Parathyroid adenoma (tissue), 2 donors: ENCODE data around the gene ARHGAP4.

Experiments used
- H2AFZ ChIP-seq: fragments of 300-600 bp; sonication (generic); one replicate; pipeline ENCODE4 v1.7.0; 2017; ENCODE audit warnings: antibody characterized with exemption, mild to moderate bottlenecking
- H3K27ac ChIP-seq: fragments of 300-600 bp; sonication (generic); one replicate; pipeline ENCODE4 v1.7.0; 2017
- H3K27me3 ChIP-seq: fragments of 300-600 bp; sonication (generic); one replicate; pipeline ENCODE4 v1.7.0; 2017; ENCODE audit warnings: low read length; ENCODE audit not compliant: control insufficient read depth, insufficient read depth
- H3K36me3 ChIP-seq: fragments of 300-600 bp; sonication (generic); one replicate; pipeline ENCODE4 v1.7.0; 2017; ENCODE audit warnings: low read length; ENCODE audit not compliant: control insufficient read depth, insufficient read depth
- H3K4me1 ChIP-seq: fragments of 300-600 bp; sonication (generic); one replicate; pipeline ENCODE4 v1.7.0; 2017; ENCODE audit warnings: control low read depth
- H3K4me2 ChIP-seq: fragments of 300-600 bp; sonication (generic); one replicate; pipeline ENCODE4 v1.7.0; 2017; ENCODE audit warnings: low read length
- H3K4me3 ChIP-seq: fragments of 300-600 bp; sonication (generic); one replicate; pipeline ENCODE4 v1.7.0; 2017; ENCODE audit warnings: low read depth, low read length
- H3K79me2 ChIP-seq: fragments of 300-600 bp; sonication (generic); one replicate; pipeline ENCODE4 v1.7.0; 2017; ENCODE audit warnings: control low read depth
- H3K9ac ChIP-seq: fragments of 300-600 bp; sonication (generic); one replicate; pipeline ENCODE4 v1.7.0; 2017; ENCODE audit warnings: mild to moderate bottlenecking
- H3K9me3 ChIP-seq: fragments of 300-600 bp; sonication (generic); one replicate; pipeline ENCODE4 v1.7.0; 2017; ENCODE audit warnings: low read length; ENCODE audit not compliant: control insufficient read depth
- CTCF ChIP-seq: fragments of 300-600 bp; sonication (generic); IDR thresholded peaks from one replicate; pipeline ENCODE4 v1.7.0; 2017; ENCODE audit warnings: antibody characterized with exemption, mild to moderate bottlenecking
- donor health status: primary hyperparathyroidism.

The ARHGAP4 gene

DNA sequence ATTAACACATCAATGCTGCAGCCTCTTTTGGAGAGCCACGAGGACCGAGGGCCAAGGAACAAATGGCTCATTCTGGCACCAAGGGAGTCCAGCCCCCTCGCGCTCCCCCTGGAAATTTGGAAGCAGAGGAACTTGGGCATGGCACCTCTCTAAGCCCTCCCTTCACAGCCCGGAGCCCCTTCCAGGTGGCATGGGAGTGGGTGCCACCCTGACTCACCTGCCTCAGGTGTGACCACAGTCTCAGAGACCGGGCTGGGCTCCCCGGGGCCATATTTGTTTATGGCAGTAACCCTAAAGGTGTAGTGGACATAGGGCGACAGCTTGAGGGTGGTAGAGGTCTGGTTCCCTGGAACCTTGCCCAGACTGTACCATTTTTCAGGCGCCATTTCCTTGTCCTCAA, 58.9 kb downstream of the ARHGAP4 start:
- TF ChIP-seq CTCF, result no peak

DNA sequence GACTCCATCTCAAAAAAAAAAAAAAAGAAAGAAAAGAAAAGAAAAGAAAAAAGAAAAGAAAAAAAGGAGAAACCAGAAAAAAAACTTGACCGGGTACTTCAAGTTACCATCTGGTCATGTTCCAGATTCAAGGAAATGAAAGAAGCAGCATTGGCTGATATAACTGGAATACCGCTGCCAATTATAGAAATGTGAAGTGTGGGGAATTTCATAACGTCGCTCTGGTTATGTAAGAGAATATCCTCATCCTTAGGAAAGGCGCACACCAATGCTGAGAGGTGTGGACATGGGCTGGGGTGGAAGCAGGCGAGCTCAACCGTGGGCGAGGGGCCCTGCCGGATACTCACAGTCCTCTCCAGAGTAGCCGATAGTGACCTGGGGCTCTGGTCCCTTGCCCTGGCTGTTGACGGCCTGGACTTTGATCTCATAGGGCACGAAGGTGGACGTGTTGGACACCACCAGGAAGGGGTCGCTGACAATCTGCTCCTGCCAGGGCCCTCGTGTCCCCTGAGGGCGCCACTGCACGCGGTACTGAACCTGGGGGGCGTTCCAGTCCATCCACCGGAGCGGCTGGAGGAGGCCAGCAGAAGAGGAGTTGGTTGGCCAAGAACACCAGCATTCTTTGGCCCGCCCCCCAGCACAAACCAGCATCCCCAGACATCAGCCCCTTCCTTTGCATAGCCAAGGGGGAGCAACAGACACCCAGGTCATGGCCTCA, 59.6 kb downstream of the ARHGAP4 start:
- Histone ChIP-seq H3K27ac (no peak overlapping the region), H3K4me3 (no peak overlapping the region), H3K27me3 (no peaks in the 10 kb centered on the region), H3K36me3 (no peaks in the 10 kb centered on the region), H3K79me2 (no peaks in the 10 kb centered on the region), H3K9me3 (no peaks in the 10 kb centered on the region), H3K9ac (no peak overlapping the region), H3K4me2 (no peak overlapping the region), H2AFZ (no peak overlapping the region), H3K4me1 (no peaks in the 10 kb centered on the region)
- no peak for TF ChIP-seq CTCF

More for the DNA sequence above, 58.9 kb downstream of the ARHGAP4 start:
- Histone ChIP-seq H3K27ac (no peak overlapping the region), H3K4me2 (no peak overlapping the region), H3K9ac (no peak overlapping the region), H3K9me3 (no peaks in the 10 kb centered on the region), H3K79me2 (no peaks in the 10 kb centered on the region), H3K36me3 (no peaks in the 10 kb centered on the region), H3K27me3 (no peaks in the 10 kb centered on the region), H2AFZ (no peak overlapping the region), H3K4me1 (no peaks in the 10 kb centered on the region), H3K4me3 (no peak overlapping the region)

DNA sequence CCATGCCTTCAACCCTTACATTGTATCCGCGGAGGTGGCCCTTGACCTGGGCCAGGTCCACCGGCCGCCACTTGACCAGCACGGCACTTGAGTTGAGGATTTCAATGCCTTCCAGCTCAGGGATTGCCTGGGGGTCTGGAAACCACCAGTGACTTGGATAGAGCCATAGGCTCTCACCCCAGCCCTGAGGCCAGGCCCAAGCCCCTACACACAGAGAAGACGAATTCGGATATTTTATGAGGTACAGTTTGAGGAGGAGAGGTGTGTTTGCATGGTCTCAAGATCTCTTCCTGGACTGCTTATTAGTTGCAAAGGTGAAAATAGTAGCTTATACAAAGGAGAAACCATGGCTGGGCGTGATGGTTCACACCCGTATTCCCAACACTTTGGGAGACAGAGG, 60.4 kb downstream of the ARHGAP4 start:
- no peak overlapping the region for H2AFZ ChIP-seq
- H3K4me1 ChIP-seq, result no peaks in the 10 kb centered on the region
- no peak overlapping the region for H3K9ac ChIP-seq
- H3K9me3 ChIP-seq, result no peaks in the 10 kb centered on the region
- no peaks in the 10 kb centered on the region for H3K36me3 ChIP-seq
- no peak overlapping the region for H3K4me3 ChIP-seq
- TF ChIP-seq CTCF, result no peak
- H3K79me2 ChIP-seq, result no peaks in the 10 kb centered on the region
- no peaks in the 10 kb centered on the region for H3K27me3 ChIP-seq
- no peak overlapping the region for H3K4me2 ChIP-seq
- H3K27ac ChIP-seq, result no peak overlapping the region

- no peaks in the 10 kb centered on the region for H3K9me3 ChIP-seq
- H3K9ac ChIP-seq, result no peak overlapping the region
- H3K36me3 ChIP-seq, result no peaks in the 10 kb centered on the region
- no peak overlapping the region for H3K27ac ChIP-seq
- no peak overlapping the region for H3K4me3 ChIP-seq
- H3K4me1 ChIP-seq, result no peaks in the 10 kb centered on the region
- H3K4me2 ChIP-seq, result no peak overlapping the region
- H2AFZ ChIP-seq, result no peak overlapping the region
- no peaks in the 10 kb centered on the region for H3K27me3 ChIP-seq
- H3K79me2 ChIP-seq, result no peaks in the 10 kb centered on the region
- no peak for TF ChIP-seq CTCF
These were observed 60.8 kb downstream of the ARHGAP4 start for GRCh38 chrX:153865321-153865580.

DNA sequence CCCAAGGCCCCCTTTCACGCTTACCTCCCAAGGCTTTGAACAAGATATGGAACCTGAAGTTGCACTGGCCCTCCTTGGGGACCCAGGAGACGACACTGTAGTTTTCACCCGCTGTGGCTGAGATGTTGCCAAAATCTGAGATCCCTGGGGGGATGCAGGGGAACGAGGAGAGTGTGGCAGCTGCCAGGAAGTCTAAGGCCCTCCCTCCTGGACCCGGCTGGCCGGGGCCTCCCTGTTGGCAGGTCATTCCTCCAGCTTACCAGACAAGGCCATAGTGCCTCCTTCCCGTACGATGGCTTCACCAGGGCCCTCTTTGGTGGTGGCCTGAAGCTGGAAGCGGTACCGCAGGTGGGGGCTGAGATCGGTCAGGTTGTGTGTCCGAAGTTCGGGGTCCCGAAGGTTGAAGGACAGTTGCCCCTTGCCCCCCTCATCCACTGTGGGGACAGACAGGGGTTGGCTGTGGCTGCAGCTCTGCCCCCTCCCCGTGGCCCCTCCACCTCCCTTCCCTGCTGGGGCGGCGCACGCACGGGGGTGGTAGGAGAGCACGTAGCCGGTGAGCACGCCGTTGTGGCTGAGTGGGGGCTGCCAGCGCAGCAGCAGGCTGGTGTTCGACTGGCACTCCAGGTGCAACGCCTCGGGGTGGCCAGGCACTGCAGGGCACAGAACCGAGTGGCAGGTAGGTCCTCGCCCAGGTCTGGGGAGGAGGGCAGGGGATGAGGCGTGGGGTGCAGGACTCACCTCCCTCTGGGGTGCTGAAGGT, 61.3 kb downstream of the ARHGAP4 start:
- Histone ChIP-seq H3K4me1 (no peaks in the 10 kb centered on the region), H3K36me3 (no peaks in the 10 kb centered on the region), H3K9ac (no peak overlapping the region), H3K9me3 (no peaks in the 10 kb centered on the region), H3K79me2 (no peaks in the 10 kb centered on the region), H3K4me2 (no peak overlapping the region), H3K27ac (no peak overlapping the region), H2AFZ (no peak overlapping the region), H3K4me3 (no peak overlapping the region), H3K27me3 (no peaks in the 10 kb centered on the region)
- no peak for TF ChIP-seq CTCF
